ENCODE results near the gene CAVIN2. TPM values are rescaled to one million over a fixed set of nuclear protein-coding genes. Genes with fewer than 3 reads are reported as not detected.
A peak's percentile ranks its signal among the peaks of the same experiment; 100 is the strongest.

Gene CAVIN2
- total and polyA plus RNA-seq, 4 donors, result 55.1 to 160 (median 104) TPM

DNA sequence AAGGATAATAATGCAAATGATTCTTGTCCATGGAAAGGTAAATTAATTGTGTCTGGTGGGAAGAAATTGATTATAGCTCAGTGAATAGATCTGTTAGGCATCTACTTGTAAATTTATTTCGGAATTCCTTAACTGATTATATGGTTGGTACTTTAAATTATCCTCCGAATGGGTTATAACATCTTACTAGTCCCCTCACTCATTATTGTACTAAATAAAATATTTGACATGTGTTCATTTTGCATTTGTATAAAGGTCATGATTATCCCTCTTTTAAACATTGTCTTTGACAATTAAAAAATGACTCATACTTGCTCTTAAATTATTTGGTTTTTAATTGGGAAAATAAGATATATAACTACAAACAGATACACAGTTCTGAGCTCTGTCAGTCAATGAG, 47.4 kb downstream of the CAVIN2 start:
- ATAC-seq (ENCODE audit: insufficient read depth, low FRiP score), result no peak
- 94 to 96% methylated on average over 2 of the region's 2 CpGs for WGBS, 2 donors
- no peak overlapping the region for H3K27ac ChIP-seq (ENCODE audit: low read depth in 1 of 2, low read length in 1 of 2)

DNA sequence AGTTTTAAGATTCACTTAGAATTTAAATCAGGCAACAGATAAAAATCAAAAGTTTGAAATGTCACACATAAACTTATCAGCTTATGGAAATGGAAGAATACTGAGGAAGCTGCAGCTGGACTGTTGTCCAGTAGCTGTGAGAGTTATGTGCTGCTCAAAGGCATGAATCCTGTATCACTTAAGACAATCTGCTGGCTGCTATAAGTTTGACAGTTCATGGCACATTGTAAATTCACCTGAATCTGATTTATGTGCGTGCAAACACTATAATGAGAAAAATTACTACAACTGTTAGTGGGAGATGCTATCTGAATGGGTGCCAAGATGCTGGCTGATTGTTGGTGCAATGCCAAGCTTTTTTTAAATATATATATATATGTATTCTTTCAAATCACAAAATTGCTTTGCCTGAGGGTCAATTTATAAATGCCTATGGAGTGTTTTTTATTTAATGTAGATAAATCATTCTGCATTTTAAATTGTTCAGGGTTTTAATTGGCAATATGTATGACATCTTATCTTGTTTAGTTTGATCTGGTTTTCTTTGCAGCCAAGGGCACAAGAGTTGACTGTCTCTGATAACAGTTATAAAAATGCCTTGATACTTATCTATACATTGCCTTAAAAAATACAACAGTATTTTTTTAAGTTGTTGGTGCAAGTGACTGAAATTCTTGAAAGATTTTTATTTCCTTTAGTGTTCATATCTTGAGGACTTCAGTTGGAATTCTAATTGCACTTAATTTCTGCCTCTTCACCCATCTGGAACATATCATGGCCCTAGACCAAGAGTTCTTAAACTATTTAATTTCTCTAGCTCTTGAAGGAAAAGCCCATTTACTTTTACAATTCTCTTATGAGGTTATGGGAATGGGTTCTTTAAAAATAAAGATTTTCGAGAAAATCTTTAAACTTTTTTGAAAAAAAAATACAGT, 48.7 kb downstream of the CAVIN2 start:
- ATAC-seq (ENCODE audit: insufficient read depth, low FRiP score) (no peak), DNase-seq (peak in 2 of 3 donors; percentile 22 to 59)
- Histone ChIP-seq H3K9ac (ENCODE audit: insufficient read depth in 1 of 2, low read length in 2 of 2) (no peak overlapping the region), H3K27ac (ENCODE audit: low read depth in 1 of 2, low read length in 1 of 2) (no peak overlapping the region), H3K4me1 (ENCODE audit: control insufficient read depth in 5 of 5, insufficient read depth in 5 of 5, low read length in 5 of 5) (peaks cover 0 to 4% (median 0%) of the 10 kb centered on the region in 5 donors), H3K27me3 (ENCODE audit: control insufficient read depth in 3 of 3, insufficient read depth in 3 of 3, low read length in 2 of 3) (no peaks in the 10 kb centered on the region), H3K4me3 (no peak overlapping the region), H3K9me3 (ENCODE audit: control insufficient read depth in 4 of 4, insufficient read depth in 3 of 4, low read length in 3 of 4) (no peaks in the 10 kb centered on the region), H3K36me3 (ENCODE audit: control insufficient read depth in 4 of 4, insufficient read depth in 4 of 4, low read length in 4 of 4) (no peaks in the 10 kb centered on the region)
- TF ChIP-seq, protein P1, sequence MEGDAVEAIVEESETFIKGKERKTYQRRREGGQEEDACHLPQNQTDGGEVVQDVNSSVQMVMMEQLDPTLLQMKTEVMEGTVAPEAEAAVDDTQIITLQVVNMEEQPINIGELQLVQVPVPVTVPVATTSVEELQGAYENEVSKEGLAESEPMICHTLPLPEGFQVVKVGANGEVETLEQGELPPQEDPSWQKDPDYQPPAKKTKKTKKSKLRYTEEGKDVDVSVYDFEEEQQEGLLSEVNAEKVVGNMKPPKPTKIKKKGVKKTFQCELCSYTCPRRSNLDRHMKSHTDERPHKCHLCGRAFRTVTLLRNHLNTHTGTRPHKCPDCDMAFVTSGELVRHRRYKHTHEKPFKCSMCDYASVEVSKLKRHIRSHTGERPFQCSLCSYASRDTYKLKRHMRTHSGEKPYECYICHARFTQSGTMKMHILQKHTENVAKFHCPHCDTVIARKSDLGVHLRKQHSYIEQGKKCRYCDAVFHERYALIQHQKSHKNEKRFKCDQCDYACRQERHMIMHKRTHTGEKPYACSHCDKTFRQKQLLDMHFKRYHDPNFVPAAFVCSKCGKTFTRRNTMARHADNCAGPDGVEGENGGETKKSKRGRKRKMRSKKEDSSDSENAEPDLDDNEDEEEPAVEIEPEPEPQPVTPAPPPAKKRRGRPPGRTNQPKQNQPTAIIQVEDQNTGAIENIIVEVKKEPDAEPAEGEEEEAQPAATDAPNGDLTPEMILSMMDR (IDR thresholded peaks at IDR 0.05; ENCODE audit: control extremely low read depth, extremely low read depth), result no peak
- 71 to 82% methylated on average over 2 of the region's 2 CpGs for WGBS, 2 donors

More for the DNA sequence above, 47.4 kb downstream of the CAVIN2 start:
- Histone ChIP-seq H3K4me1 (ENCODE audit: control insufficient read depth in 5 of 5, insufficient read depth in 5 of 5, low read length in 5 of 5) (peaks cover 0 to 4% (median 0%) of the 10 kb centered on the region in 5 donors), H3K4me3 (no peak overlapping the region), H3K9ac (ENCODE audit: insufficient read depth in 1 of 2, low read length in 2 of 2) (no peak overlapping the region), H3K36me3 (ENCODE audit: control insufficient read depth in 4 of 4, insufficient read depth in 4 of 4, low read length in 4 of 4) (no peaks in the 10 kb centered on the region), H3K27me3 (ENCODE audit: control insufficient read depth in 3 of 3, insufficient read depth in 3 of 3, low read length in 2 of 3) (no peaks in the 10 kb centered on the region), H3K9me3 (ENCODE audit: control insufficient read depth in 4 of 4, insufficient read depth in 3 of 4, low read length in 3 of 4) (no peaks in the 10 kb centered on the region)
- DNase-seq, result no peak
- TF ChIP-seq, protein P1 (IDR thresholded peaks at IDR 0.05; ENCODE audit: control extremely low read depth, extremely low read depth), result no peak

DNA sequence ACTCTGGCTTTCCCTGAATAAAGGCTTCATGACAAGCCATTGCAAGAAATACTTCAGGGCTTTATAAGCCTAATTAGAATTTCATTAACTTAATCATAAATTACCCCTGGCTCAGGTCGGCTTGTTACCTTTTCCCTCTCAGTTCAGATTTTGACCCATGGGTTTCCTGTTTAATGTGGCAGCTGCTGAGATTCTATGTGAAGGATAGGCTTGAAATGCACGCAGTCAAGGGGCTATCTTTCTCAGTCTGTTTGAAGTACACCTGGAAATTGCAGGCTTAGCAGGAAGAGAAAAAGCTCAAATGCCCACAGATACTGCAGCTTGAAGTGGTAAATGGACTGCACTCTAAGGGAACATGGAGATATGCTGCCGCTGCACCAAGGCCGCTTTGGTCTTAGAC, 49.4 kb downstream of the CAVIN2 start:
- H3K9ac ChIP-seq (ENCODE audit: insufficient read depth in 1 of 2, low read length in 2 of 2), result no peak overlapping the region
- peaks cover 0 to 4% (median 0%) of the 10 kb centered on the region in 5 donors for H3K4me1 ChIP-seq (ENCODE audit: control insufficient read depth in 5 of 5, insufficient read depth in 5 of 5, low read length in 5 of 5)
- DNase-seq, result no peak
- H3K9me3 ChIP-seq (ENCODE audit: control insufficient read depth in 4 of 4, insufficient read depth in 3 of 4, low read length in 3 of 4), result no peaks in the 10 kb centered on the region
- TF ChIP-seq, protein P1 (IDR thresholded peaks at IDR 0.05; ENCODE audit: control extremely low read depth, extremely low read depth), result no peak
- 65 to 66% methylated on average over 4 of the region's 4 CpGs for WGBS, 2 donors
- H3K27ac ChIP-seq (ENCODE audit: low read depth in 1 of 2, low read length in 1 of 2), result no peak overlapping the region
- H3K27me3 ChIP-seq (ENCODE audit: control insufficient read depth in 3 of 3, insufficient read depth in 3 of 3, low read length in 2 of 3), result no peaks in the 10 kb centered on the region
- no peak overlapping the region for H3K4me3 ChIP-seq
- ATAC-seq (ENCODE audit: insufficient read depth, low FRiP score), result no peak
- H3K36me3 ChIP-seq (ENCODE audit: control insufficient read depth in 4 of 4, insufficient read depth in 4 of 4, low read length in 4 of 4), result no peaks in the 10 kb centered on the region

Data from lung (tissue), 12 donors.